Stimulated activated naive CD8-positive, alpha-beta T cell treated with anti-CD3 and anti-CD28 coated beads, Interleukin-15, amount 100 ng/mL, for 72 hours (primary cell): ENCODE data around the gene TRABD.

Experiments
- ATAC-seq: fragments of 150-1000 bp; cut with Tn5 transposase; 2 replicates; pipeline ENCODE4 v1.10.0; 2021; ENCODE audit warnings: mild to moderate bottlenecking, moderate library complexity
- DNase-seq, 2 donors: peaks; one replicate each; pipeline ENCODE4 v3.0.0; 2021 to 2022
- H3K27ac Mint-ChIP-seq, 2 donors: one replicate each; pipeline ENCODE4 v1.8.0; 2022; ENCODE audit warnings: mild to moderate bottlenecking in 2 of 2, mixed read lengths in 2 of 2, moderate library complexity in 2 of 2
- H3K27me3 Mint-ChIP-seq: one replicate; pipeline ENCODE4 v1.8.0; 2022; ENCODE audit warnings: mixed read lengths
- H3K4me1 Mint-ChIP-seq: one replicate; pipeline ENCODE4 v1.8.0; 2022; ENCODE audit warnings: mild to moderate bottlenecking, mixed read lengths
- H3K4me3 Mint-ChIP-seq, 2 donors: one replicate each; pipeline ENCODE4 v1.8.0; 2022; ENCODE audit warnings: mild to moderate bottlenecking in 2 of 2, mixed read lengths in 2 of 2, moderate library complexity in 1 of 2
- H3K9me3 Mint-ChIP-seq, 2 donors: one replicate each; pipeline ENCODE4 v1.8.0; 2022; ENCODE audit warnings: mixed read lengths in 2 of 2

TRABD gene

DNA sequence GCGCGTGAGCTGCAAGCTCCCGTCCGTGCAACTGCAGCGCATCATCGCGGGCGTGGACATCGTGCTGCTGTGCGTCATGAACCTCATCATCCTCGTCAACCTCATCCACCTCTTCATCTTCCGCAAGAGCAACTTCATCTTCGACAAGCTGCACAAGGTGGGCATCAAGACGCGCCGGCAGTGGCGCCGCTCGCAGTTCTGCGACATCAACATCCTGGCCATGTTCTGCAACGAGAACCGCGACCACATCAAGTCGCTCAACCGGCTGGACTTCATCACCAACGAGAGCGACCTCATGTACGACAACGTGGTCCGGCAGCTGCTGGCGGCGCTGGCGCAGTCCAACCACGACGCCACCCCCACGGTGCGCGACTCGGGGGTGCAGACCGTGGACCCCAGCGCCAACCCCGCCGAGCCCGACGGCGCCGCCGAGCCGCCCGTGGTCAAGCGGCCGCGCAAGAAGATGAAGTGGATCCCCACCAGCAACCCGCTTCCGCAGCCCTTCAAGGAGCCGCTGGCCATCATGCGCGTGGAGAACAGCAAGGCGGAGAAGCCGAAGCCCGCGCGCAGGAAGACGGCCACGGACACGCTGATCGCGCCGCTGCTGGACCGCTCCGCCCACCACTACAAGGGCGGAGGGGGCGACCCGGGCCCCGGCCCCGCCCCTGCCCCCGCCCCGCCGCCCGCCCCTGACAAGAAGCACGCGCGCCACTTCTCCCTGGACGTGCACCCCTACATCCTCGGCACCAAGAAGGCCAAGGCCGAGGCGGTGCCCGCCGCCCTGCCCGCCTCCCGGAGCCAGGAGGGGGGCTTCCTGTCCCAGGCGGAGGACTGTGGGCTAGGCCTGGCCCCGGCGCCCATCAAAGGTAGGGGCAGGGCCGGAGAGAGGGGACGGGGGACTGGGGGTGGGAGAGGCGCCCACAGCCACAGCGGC lies 7.9 kb upstream of the TRABD start:
- Mint-ChIP-seq H3K27ac (no peak overlapping the region), H3K27me3 (peaks cover 27% of the 10 kb centered on the region), H3K4me3 (no peak overlapping the region), H3K4me1 (peaks cover 11% of the 10 kb centered on the region), H3K9me3 (no peaks in the 10 kb centered on the region)
- DNase-seq = no peak
- ATAC-seq = no peak

GRCh38 chr22:50178471-50178864 lies 7.2 kb upstream of the TRABD start:
- H3K4me3 Mint-ChIP-seq = no peak overlapping the region
- H3K27me3 Mint-ChIP-seq = peaks cover 21% of the 10 kb centered on the region
- H3K9me3 Mint-ChIP-seq = no peaks in the 10 kb centered on the region
- DNase-seq (no peak), ATAC-seq (no peak)
- H3K4me1 Mint-ChIP-seq = peaks cover 11% of the 10 kb centered on the region
- H3K27ac Mint-ChIP-seq = no peak overlapping the region

GRCh38 chr22:50178871-50179869 lies 6.5 kb upstream of the TRABD start:
- H3K27me3 Mint-ChIP-seq = peaks cover 14% of the 10 kb centered on the region
- no peak for ATAC-seq
- no peak overlapping the region for H3K27ac Mint-ChIP-seq
- DNase-seq = no peak
- H3K4me1 Mint-ChIP-seq = peaks cover 16% of the 10 kb centered on the region
- no peaks in the 10 kb centered on the region for H3K9me3 Mint-ChIP-seq
- H3K4me3 Mint-ChIP-seq = no peak overlapping the region

GRCh38 chr22:50179937-50180726 lies 5.6 kb upstream of the TRABD start:
- DNase-seq (no peak), ATAC-seq (no peak)
- H3K4me1 Mint-ChIP-seq = peaks cover 21% of the 10 kb centered on the region
- no peak overlapping the region for H3K27ac Mint-ChIP-seq
- H3K4me3 Mint-ChIP-seq = no peak overlapping the region
- H3K27me3 Mint-ChIP-seq = peaks cover 19% of the 10 kb centered on the region
- no peaks in the 10 kb centered on the region for H3K9me3 Mint-ChIP-seq

GRCh38 chr22:50180727-50181521 lies 4.8 kb upstream of the TRABD start:
- no peak overlapping the region for H3K4me3 Mint-ChIP-seq
- H3K9me3 Mint-ChIP-seq = no peaks in the 10 kb centered on the region
- H3K4me1 Mint-ChIP-seq = peaks cover 26% of the 10 kb centered on the region
- peaks cover 19% of the 10 kb centered on the region for H3K27me3 Mint-ChIP-seq
- no peak overlapping the region for H3K27ac Mint-ChIP-seq
- DNase-seq = no peak
- ATAC-seq = no peak

- no peaks in the 10 kb centered on the region for H3K9me3 Mint-ChIP-seq
- no peak overlapping the region for H3K4me3 Mint-ChIP-seq
- no peak overlapping the region for H3K27ac Mint-ChIP-seq
- H3K4me1 Mint-ChIP-seq = peaks cover 35% of the 10 kb centered on the region
- ATAC-seq = no peak
- H3K27me3 Mint-ChIP-seq = peaks cover 11% of the 10 kb centered on the region
- no peak for DNase-seq
Observed at GRCh38 chr22:50182176-50183081, 3.3 kb upstream of the TRABD start.

DNA sequence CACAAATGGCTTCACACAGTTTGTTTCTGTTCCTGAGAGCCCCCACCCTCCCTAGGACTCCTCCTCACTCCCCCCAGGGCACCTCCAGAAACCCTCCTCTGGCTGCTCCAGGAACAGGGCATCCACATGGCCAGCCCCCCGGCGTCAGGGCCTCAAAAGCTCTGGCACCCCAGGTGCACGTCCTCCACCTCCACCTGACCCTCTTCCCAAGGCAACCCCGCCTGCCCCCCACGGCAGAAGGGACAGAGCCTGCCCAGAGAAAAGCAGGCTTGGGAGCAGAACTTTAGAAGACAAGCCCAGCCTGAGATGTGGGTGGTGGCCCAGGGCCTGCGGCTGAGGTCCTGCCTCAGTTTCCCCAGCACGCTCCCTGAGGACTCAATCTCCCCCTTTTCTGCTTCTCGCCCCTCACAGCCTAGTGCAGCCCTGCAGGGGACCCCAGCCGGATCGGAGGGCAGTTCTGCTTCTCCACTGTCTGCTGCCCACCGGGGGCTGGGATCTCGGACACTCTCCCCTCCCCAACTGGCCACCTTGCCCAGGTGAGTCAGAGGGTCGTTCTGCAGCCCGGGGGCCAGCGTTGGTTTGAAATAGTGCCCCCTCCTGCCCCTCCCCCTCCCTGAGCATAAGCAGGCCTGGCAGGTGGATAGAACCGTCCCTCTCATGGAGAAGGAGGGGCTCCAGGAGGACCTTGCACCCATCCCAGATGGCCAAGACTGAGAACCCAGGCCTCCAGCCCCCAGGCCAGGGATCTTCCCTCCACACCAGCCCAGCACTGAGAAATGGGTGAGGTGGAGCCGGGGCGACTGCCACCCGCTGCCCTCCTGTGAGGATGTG lies 2.4 kb upstream of the TRABD start:
- no peak for ATAC-seq
- H3K27ac Mint-ChIP-seq = no peak overlapping the region
- no peak overlapping the region for H3K4me3 Mint-ChIP-seq
- no peak for DNase-seq
- peaks cover 7% of the 10 kb centered on the region for H3K27me3 Mint-ChIP-seq
- H3K4me1 Mint-ChIP-seq = peaks cover 45% of the 10 kb centered on the region
- H3K9me3 Mint-ChIP-seq = no peaks in the 10 kb centered on the region

- DNase-seq = no peak
- Mint-ChIP-seq H3K4me1 (peaks cover 52% of the 10 kb centered on the region), H3K27ac (peak overlapping the region; percentile 57 to 94)
Observed at GRCh38 chr22:50184004-50184901, 1.5 kb upstream of the TRABD start.

DNA sequence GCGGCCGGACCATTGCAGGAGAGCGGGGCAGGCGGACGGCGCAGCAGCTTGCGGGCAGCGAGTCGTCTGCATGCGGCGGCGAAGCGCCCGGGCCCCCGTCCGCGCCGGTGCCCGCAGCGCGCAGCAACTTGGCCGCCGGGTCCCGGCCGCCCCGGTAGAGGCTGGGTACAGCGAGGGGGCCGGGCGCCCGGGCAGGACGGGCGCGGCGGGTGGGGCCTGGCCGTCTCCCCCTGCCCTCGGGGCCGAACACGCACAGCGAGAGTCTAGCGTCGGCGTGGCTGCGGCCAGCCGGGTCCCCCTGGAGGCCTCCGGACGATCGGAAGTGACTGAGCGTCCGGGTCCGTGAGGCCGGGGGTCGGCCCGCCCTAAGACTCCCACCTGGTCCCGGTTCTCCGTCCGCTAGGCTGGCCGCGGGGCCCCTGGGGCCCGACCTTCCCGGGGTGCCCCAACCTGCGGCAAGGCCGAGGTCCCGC lies 775 bp upstream of the TRABD start:
- DNase-seq (no peak), ATAC-seq (peak; percentile 5)
- no peaks in the 10 kb centered on the region for H3K9me3 Mint-ChIP-seq
- peaks cover 7% of the 10 kb centered on the region for H3K27me3 Mint-ChIP-seq
- peak overlapping the region in 1 of 2 donors; percentile 57 for H3K27ac Mint-ChIP-seq
- peak overlapping the region; percentile 88 to 91 for H3K4me3 Mint-ChIP-seq
- H3K4me1 Mint-ChIP-seq = peaks cover 53% of the 10 kb centered on the region

More at GRCh38 chr22:50184004-50184901, 1.5 kb upstream of the TRABD start:
- ATAC-seq = no peak
- Mint-ChIP-seq H3K9me3 (no peaks in the 10 kb centered on the region), H3K27me3 (peaks cover 7% of the 10 kb centered on the region), H3K4me3 (peak overlapping the region; percentile 83 to 85)

DNA sequence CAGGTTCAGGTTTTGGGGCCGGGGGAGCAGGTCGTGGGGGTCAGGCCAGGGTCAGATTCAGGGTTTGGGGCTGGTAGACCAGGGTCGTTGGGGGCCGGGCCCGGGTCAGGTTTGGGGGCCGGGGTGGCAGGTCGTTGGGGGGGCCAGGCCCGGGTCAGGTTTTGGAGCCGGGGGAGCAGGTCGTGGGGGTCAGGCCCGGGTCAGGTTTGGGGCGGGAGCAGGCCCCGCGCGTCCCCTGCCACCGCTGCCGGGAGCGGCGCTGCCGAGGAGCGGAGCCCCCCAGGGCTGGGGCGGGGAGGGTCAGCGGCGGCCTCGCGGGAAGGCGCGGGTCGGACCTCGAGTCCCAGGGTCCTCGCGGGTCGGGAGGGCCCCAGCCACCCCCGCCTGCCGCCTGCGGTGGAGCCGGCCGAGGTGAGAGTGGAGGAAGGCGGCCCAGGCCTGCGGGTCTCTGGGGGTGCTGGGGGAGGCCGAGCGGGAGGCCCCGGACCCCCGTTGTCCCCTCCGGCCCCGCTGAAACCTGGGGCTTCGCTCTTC lies 535 bp downstream of the TRABD start:
- DNase-seq (no peak), ATAC-seq (no peak)
- Mint-ChIP-seq H3K27ac (peak overlapping the region in 1 of 2 donors; percentile 79), H3K4me3 (peak overlapping the region; percentile 88 to 95), H3K9me3 (no peaks in the 10 kb centered on the region), H3K4me1 (peaks cover 53% of the 10 kb centered on the region), H3K27me3 (peaks cover 7% of the 10 kb centered on the region)

GRCh38 chr22:50186761-50187523 lies 1.2 kb downstream of the TRABD start:
- DNase-seq (peak in 1 of 2 donors; percentile 17), ATAC-seq (no peak)
- Mint-ChIP-seq H3K27me3 (peaks cover 7% of the 10 kb centered on the region), H3K4me1 (peaks cover 60% of the 10 kb centered on the region), H3K4me3 (peak overlapping the region; percentile 88 to 95), H3K9me3 (no peaks in the 10 kb centered on the region), H3K27ac (peak overlapping the region; percentile 79 to 80)
